GM12891 (cell line): ENCODE results near the gene SYCP3.

ENCODE experiments used
- PAX5 ChIP-seq: IDR thresholded peaks from 2 replicates; pipeline ENCODE4 v1.6.1; 2011; ENCODE audit warnings: low read length, moderate library complexity, mild to moderate bottlenecking; ENCODE audit not compliant: insufficient read depth, severe bottlenecking
- POLR2A ChIP-seq: IDR thresholded peaks from 2 replicates; pipeline ENCODE4 v1.6.1; 2011; ENCODE audit warnings: low read depth, low read length, control low read depth
- POLR2AphosphoS5 ChIP-seq: IDR thresholded peaks from 2 replicates; pipeline ENCODE4 v1.6.1; 2011; ENCODE audit warnings: low read depth, low read length, control low read depth
- SPI1 ChIP-seq: IDR thresholded peaks from 2 replicates; pipeline ENCODE4 v1.6.1; 2011; ENCODE audit warnings: low read depth, low read length, control low read depth
- TAF1 ChIP-seq: IDR thresholded peaks from 2 replicates; pipeline ENCODE4 v1.6.1; 2011; ENCODE audit warnings: low read depth, low read length, control low read depth

- TF ChIP-seq POLR2A (no peak), TAF1 (no peak), SPI1 (no peak), POLR2AphosphoS5 (no peak), PAX5 (no peak)
Observed at GRCh38 chr12:101761781-101762180, 22.5 kb upstream of the SYCP3 start.
